GM23248 (cell line): ENCODE results near the gene KCNQ5.

Source experiments
- EZH2 ChIP-seq: fragments of 200-600 bp; sonication (generic); IDR thresholded peaks from 2 replicates; pipeline ENCODE4 v1.6.1; 2018; ENCODE audit warnings: antibody characterized with exemption, mild to moderate bottlenecking; ENCODE audit not compliant: insufficient read depth, poor library complexity, severe bottlenecking
- EZH2phosphoT487 ChIP-seq: fragments of 200-600 bp; sonication (generic); IDR thresholded peaks from 2 replicates; pipeline ENCODE4 v1.6.1; 2018; ENCODE audit warnings: antibody characterized with exemption, moderate library complexity, mild to moderate bottlenecking, low read depth; ENCODE audit not compliant: insufficient read depth

DNA sequence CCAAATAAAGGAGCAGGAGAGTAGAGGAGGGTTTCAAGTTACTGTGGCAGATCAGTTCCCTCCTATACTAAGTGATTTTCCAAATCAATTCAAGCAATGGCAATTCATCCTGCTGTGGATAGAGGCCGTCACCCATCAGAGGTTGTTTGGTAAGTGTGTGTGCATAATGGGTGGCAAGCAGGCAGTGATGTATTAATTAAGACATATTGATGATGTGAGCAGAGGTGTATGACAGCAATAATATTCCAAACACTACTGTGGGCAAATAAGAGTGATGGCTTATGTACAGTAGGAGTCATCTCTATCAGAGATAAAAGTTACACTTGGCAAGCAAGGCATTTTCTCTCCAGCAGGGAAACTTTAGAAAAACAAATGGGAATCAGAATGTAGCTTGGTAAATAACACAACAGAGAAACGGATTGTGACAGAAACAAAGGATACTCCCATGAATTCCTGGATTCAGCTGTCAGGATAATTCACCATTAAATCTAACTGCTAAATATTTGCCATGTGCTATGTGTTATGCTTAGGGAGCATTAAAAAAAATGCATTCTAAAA, 407.1 kb downstream of the KCNQ5 start:
- TF ChIP-seq EZH2 (no peak), EZH2phosphoT487 (no peak)
